ENCODE data around the gene TUBGCP6. TPM values are rescaled to one million over a fixed set of nuclear protein-coding genes. Genes with fewer than 3 reads are reported as not detected.

The TUBGCP6 gene, protein sequence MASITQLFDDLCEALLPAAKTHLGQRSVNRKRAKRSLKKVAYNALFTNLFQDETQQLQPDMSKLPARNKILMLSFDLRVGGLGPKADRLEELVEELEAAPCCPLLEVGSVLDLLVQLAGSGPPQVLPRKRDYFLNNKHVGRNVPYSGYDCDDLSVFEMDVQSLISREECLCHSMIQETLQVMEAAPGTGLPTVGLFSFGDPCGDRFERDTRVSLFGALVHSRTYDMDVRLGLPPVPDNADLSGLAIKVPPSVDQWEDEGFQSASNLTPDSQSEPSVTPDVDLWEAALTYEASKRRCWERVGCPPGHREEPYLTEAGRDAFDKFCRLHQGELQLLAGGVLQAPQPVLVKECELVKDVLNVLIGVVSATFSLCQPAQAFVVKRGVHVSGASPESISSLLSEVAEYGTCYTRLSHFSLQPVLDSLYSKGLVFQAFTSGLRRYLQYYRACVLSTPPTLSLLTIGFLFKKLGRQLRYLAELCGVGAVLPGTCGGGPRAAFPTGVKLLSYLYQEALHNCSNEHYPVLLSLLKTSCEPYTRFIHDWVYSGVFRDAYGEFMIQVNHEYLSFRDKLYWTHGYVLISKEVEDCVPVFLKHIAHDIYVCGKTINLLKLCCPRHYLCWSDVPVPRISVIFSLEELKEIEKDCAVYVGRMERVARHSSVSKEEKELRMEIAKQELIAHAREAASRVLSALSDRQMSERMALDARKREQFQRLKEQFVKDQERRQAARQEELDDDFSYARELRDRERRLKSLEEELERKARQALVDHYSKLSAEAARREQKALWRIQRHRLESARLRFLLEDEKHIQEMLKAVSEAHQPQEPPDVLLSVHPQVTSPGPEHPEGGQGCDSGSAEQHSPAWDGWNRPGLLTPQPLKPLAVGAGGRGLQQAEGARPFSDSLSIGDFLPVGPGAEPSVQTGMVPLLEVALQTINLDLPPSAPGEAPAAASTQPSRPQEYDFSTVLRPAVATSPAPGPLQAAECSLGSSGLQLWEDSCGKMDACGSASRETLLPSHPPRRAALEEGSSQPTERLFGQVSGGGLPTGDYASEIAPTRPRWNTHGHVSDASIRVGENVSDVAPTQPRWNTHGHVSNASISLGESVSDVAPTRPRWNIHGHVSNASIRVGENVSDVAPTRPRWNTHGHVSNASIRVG (N-terminal part only)
- 18.1 TPM for polyA plus RNA-seq (2012; ENCODE audit: missing spikeins)

DNA sequence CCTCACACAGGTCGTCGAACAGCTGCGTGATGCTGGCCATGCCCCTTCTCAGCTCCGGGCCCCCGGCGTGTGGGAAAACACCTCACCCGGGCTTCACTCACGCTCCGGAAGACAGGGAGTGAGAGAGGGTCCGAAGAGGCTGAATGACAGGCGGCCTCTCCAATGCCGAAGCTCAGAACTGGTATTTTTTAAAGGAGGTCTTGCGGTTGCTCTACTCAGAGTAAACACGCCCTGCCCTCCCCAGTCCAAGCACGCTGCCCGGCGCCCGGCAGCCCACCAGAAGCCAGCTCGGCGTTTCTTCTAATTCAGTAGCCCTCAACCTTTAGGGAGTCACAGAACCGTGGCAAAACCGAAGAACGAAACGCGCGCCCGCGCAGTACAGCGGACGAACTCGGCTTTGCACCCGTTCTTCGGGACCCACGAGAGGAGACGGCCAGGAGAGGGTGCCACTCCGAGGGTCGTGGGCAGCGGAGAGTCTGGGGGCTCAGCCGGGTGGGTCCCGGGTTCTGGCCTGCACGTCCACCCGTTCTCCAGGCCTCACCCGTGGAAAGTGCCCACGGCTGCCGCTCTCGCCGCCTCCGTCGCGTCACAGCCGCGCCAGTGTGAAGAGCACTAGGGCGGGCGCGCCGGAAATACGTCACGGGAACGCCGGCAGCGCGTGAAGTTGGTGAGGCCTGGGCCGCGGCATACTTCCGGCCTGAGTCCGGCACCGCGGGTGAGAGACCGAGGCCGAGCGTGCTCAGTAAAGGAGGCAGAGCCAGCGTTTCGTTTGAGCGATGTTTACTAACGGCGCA, at the start of gene TUBGCP6:
TUBGCP6 (minus strand) TSS at position 604 of the 794 bp plus-strand sequence; CDS start at position 40, 564 bp downstream.
- peak; percentile 95 for DNase-seq (ENCODE audit: insufficient read length)
- TF ChIP-seq TAF1 (IDR thresholded peaks at IDR 0.05; ENCODE audit: borderline replicate concordance, low read depth, low read length) (peak; percentile 81; the same call in 1 of the 2 replicates), POLR2AphosphoS5 (IDR thresholded peaks at IDR 0.05; ENCODE audit: low read depth, low read length) (peak; percentile 92), POLR2A (IDR thresholded peaks at IDR 0.05; ENCODE audit: low read depth, low read length) (peak; percentile 92)
- FAIRE-seq = peak; percentile 98

DNA sequence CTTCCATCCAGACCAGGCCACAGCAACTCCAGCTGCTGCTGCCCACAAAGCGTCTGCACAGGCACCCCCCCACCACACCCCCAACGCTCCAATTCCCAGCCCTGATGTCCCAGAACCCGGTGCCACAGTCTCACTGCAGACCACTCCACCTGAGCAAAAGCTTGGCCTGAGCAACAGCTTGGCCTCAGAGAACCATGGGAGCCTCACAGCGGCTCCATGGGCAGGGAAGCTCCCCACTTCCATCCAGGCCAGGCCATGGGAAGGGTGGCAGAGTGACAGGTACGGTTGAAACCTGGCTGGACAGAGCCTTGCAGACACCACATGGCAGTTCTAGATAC, 49.5 kb upstream of the TUBGCP6 start:
- DNase-seq (ENCODE audit: insufficient read length) (no peak), FAIRE-seq (no peak)
- no peak for TF ChIP-seq POLR2AphosphoS5 (IDR thresholded peaks at IDR 0.05; ENCODE audit: low read depth, low read length)
- TF ChIP-seq TAF1 (IDR thresholded peaks at IDR 0.05; ENCODE audit: borderline replicate concordance, low read depth, low read length) = no peak
- TF ChIP-seq POLR2A (IDR thresholded peaks at IDR 0.05; ENCODE audit: low read depth, low read length) = no peak

DNA sequence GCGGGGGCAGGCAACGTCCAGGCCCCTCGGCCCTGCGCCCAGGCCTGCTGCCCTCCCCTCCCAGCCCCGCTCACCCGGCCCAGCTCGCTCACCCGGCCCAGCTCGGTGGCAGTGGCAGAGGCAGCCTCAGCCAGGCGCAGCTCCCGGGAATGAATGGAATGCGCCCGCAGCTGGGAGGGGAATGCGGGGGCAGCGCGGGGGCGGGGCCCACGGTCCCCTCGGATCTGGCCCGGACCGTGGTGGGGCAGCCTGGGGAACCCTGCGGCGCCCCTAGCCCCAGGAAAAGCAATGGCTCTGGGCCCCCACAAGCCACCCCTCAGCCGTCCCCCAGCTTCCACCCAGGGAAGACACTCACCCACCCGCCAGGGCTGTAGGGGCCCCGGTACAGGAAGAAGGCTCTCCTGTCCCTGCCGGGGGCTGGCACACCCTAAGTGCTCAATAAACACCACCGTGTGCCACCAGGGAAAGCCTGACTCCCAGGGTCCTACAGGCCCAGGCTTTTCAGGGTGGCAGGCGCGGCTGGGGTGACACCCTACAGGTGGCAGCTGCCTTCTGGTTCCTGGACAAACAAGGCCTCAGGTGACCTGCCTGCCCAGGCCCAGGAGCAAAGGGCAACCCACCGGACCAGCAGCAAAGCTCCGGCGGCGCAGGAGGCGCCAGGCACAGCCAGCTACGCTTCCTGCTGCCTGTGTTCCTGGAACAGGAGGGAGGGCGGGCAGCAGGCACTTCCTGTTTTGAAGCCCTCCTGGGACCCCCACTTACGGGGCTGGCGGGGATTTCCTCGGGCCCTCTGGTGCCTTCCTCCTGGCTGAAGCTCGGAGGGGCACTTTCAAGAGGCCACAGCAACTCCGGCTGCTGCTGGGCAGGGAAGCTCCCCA, 48.9 kb upstream of the TUBGCP6 start:
- TF ChIP-seq POLR2AphosphoS5 (IDR thresholded peaks at IDR 0.05; ENCODE audit: low read depth, low read length) = no peak
- TF ChIP-seq POLR2A (IDR thresholded peaks at IDR 0.05; ENCODE audit: low read depth, low read length) = no peak
- no peak for TF ChIP-seq TAF1 (IDR thresholded peaks at IDR 0.05; ENCODE audit: borderline replicate concordance, low read depth, low read length)
- DNase-seq (ENCODE audit: insufficient read length) (no peak), FAIRE-seq (no peak)

DNA sequence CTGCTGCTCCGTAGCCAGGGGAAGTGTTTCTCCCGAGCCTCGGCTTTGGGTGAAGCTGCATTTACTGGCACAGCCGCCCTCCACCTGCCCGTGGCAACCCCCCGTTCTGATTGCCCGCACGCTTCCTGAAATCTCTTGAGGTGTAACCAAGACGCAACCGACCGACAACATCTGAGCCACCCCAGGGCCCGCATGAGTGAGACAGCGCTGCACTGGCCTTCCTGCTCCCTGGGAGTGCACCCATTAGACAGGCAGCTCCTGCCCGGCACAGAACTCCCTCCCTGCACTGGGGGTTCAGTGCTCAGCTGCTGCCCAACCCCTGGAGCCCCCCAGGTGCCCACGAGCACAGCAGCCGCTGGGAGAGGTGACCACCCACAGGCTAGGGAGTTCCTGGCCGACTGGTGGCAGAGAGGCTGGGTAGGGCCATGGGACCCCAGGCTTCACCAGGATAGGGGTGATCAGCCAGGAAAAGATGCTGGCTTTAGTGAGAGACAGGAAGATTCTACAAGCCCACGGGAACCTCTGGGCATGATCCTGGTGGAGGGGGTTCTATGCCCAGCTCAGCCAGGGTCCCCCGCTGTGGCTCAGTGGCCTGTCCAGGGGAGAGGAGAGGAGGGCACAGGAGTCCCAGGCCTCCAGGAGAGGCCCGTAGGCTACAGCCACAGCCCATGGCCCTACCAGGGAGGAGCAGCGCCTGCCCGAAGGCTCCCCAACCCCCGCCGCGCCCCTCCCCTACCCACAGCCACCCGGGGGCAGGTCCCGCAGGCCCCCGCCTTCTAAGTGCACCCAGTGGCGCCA, 48.0 kb upstream of the TUBGCP6 start:
- TF ChIP-seq POLR2A (IDR thresholded peaks at IDR 0.05; ENCODE audit: low read depth, low read length) (no peak), POLR2AphosphoS5 (IDR thresholded peaks at IDR 0.05; ENCODE audit: low read depth, low read length) (no peak), TAF1 (IDR thresholded peaks at IDR 0.05; ENCODE audit: borderline replicate concordance, low read depth, low read length) (no peak)
- DNase-seq (ENCODE audit: insufficient read length) = no peak
- peak; percentile 93 for FAIRE-seq

DNA sequence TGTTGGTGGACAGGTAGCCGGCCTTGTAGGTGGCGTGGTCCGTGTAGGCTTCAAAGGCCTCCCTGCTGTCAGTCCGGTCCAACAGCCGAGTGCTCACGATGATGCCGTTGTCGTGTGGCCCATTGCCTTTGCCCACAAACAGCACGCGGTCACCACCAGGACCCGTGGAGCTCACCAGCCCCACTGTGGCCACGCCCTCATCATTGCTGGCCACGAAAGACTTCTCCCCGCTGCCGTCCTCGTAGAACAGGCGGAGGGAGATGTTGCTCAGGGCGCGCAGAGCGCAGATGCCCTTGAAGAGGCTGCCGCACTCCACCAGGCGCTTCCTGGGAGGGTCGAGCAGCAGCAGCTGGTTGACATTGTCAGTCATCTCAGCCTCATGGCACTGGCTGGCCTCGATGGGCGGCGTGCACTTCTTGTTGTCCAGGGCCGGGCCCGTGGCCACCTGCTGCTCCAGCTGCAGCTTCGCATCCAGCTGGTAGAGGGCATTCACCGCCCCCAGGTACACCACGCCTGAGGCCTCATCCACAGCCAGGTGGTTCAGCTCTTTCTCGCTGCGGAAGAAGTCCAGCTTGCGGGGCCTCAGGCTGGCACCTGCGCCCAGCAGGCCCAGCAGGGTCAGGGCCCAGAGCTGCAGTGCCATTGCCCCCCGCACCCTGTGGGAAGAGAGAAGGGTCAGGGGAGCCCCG, 45.3 kb upstream of the TUBGCP6 start:
- no peak for DNase-seq (ENCODE audit: insufficient read length)
- no peak for FAIRE-seq
- TF ChIP-seq POLR2A (IDR thresholded peaks at IDR 0.05; ENCODE audit: low read depth, low read length) = no peak
- no peak for TF ChIP-seq POLR2AphosphoS5 (IDR thresholded peaks at IDR 0.05; ENCODE audit: low read depth, low read length)
- no peak for TF ChIP-seq TAF1 (IDR thresholded peaks at IDR 0.05; ENCODE audit: borderline replicate concordance, low read depth, low read length)

DNA sequence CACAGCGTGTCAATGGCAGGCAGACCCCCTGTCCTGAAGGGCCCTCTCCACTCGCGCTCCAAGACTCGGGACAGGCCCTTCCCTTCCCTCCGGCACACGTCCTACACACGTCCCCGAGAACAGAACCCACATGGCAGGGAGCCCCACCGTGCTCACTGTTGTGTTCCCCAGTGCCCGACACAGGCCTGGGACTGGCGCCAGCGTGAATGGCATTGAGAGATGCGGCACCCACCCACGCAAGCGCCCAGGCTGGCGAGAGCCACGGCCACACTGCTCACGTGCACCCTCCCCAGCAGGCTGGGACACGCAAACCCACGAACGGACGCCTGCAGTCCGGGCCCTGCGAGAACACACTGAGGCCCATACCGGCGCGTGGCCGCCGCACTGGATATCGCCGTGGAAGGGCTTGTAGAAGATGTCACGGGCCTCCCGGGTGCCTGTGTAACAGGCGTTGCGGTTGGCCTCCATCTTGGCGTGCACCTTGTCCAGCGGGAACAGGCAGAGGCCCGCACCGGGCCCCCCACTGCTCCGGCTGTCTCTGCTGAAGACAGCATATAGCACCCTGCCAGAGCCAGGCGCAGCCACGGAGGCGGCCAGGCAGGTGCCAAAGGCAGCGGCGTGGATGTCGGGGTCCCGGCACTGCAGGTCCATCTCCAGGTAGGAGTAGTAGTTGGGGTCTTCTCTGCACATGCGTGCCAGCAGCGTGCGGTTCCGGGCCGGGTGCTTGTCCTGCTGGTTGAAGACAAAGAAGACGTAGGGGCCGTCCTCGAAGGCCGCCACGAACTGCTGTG, 44.5 kb upstream of the TUBGCP6 start:
- TF ChIP-seq POLR2AphosphoS5 (IDR thresholded peaks at IDR 0.05; ENCODE audit: low read depth, low read length) = no peak
- no peak for TF ChIP-seq TAF1 (IDR thresholded peaks at IDR 0.05; ENCODE audit: borderline replicate concordance, low read depth, low read length)
- no peak for TF ChIP-seq POLR2A (IDR thresholded peaks at IDR 0.05; ENCODE audit: low read depth, low read length)
- FAIRE-seq (no peak), DNase-seq (ENCODE audit: insufficient read length) (no peak)

DNA sequence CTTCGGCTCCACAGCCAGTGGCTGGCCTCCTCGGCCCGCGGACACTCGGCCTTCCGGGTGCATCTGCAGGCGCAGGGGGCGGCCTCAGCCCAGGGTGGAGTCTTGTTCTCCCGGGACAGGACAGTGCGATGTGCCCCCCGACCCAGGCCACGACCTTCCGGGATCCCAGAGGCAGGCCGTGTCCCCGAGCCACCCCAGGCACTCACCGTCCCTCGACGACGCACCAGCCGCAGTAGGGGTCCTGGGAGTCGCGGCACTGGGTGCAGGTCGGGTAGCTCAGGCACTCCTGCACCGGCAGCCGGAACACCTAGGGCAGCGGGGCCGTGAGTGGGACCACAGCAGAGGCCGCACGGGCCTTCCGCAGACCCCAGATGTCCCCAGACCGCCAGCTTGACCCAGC, 42.9 kb upstream of the TUBGCP6 start:
- FAIRE-seq (no peak), DNase-seq (ENCODE audit: insufficient read length) (no peak)
- TF ChIP-seq POLR2A (IDR thresholded peaks at IDR 0.05; ENCODE audit: low read depth, low read length) = no peak
- TF ChIP-seq POLR2AphosphoS5 (IDR thresholded peaks at IDR 0.05; ENCODE audit: low read depth, low read length) = no peak
- no peak for TF ChIP-seq TAF1 (IDR thresholded peaks at IDR 0.05; ENCODE audit: borderline replicate concordance, low read depth, low read length)

DNA sequence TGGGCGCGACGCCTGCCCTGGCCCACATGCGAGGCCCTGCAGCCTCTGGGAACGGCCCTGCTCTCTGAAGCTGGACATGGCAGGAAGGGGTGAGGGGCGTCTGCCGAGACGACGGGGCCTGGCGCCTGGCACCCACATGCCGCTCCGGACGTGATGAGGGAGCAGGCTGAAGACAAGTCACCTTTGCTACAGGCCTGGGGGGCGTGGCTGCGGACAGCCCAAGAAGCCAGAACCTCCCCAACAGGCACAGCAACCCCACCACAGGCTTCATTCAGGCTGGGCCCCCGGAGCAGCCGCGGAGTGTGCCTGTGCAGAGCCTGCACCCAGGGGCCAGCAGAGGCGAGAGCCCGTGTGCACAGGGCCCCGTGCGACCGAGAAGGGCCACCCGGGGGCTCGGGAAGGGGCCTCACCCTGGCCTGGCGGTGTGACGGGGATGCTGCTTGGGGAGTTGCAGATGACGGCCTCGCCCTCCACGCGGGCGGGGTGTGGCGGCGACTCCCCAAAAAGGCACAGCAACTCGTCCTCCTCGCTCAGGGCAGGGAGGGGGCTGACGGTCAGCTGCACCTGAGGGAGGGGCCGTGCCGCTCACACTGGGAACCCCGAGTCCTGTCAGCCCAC, 42.0 kb upstream of the TUBGCP6 start:
- DNase-seq (ENCODE audit: insufficient read length) (no peak), FAIRE-seq (no peak)
- TF ChIP-seq TAF1 (IDR thresholded peaks at IDR 0.05; ENCODE audit: borderline replicate concordance, low read depth, low read length) = no peak
- no peak for TF ChIP-seq POLR2AphosphoS5 (IDR thresholded peaks at IDR 0.05; ENCODE audit: low read depth, low read length)
- 0 out of 2 replicates have a peak, but pooled peaks have one; percentile 9 for TF ChIP-seq POLR2A (IDR thresholded peaks at IDR 0.05; ENCODE audit: low read depth, low read length)

All from GM12892 (cell line).